HEK293 (cell line): ENCODE results near the gene ADORA2A.

Source experiments
- CTCF ChIA-PET: fragments of 350-600 bp; formaldehyde crosslinking; extraction: SDS; loops from one replicate; lab custom pipeline; 2021; ENCODE audit warnings: antibody characterized with exemption; lab: Yijun Ruan, JAX
- POLR2A ChIA-PET: fragments of 300-600 bp; formaldehyde crosslinking; extraction: SDS; loops from one replicate; lab custom pipeline; 2020; ENCODE audit warnings: antibody characterized with exemption, inconsistent platforms; lab: Yijun Ruan, JAX
- H3K27ac ChIP-seq: fragments of 200-500 bp; sonication (Bioruptor generic); 2 replicates; pipeline ENCODE4 v1.5.1; 2014; ENCODE audit warnings: low read depth, low read length, control low read depth, inconsistent platforms; ENCODE audit errors: extremely low read depth
- H3K36me3 ChIP-seq, 2 experiments: fragments of 200-500 bp in 1 of 2; sonication (Bioruptor generic) in 1 of 2; 1 replicate in 1 of 2; 2 replicates in 1 of 2; pipeline ENCODE4 v1.5.1; 2014 to 2017; ENCODE audit warnings: inconsistent platforms in 2 of 2, low read length in 2 of 2; ENCODE audit not compliant: control insufficient read depth in 2 of 2, insufficient read depth in 1 of 2
- H3K4me1 ChIP-seq: fragments of 200-500 bp; sonication (Bioruptor generic); 2 replicates; pipeline ENCODE4 v1.5.1; 2014; ENCODE audit warnings: mild to moderate bottlenecking, low read length, inconsistent platforms; ENCODE audit not compliant: control insufficient read depth, insufficient read depth
- H3K4me3 ChIP-seq: 2 replicates; pipeline ENCODE4 v1.5.1; 2011; ENCODE audit warnings: low read depth, mild to moderate bottlenecking, control low read depth, low read length, moderate library complexity
- H3K9me3 ChIP-seq: fragments of 200-500 bp; sonication (Bioruptor generic); 2 replicates; pipeline ENCODE4 v1.5.1; 2014; ENCODE audit warnings: low read depth, low read length, inconsistent platforms; ENCODE audit not compliant: control insufficient read depth, insufficient read depth
- EGR2 ChIP-seq: fragments of 450-650 bp; formaldehyde crosslinking; IDR thresholded peaks from 2 replicates; pipeline ENCODE4 v1.5.1; 2016; ENCODE audit warnings: low read depth, missing biosample characterization, missing genetic modification characterization
- GLIS1 ChIP-seq: fragments of 450-650 bp; formaldehyde crosslinking; IDR thresholded peaks from 2 replicates; pipeline ENCODE4 v1.5.1; 2016; ENCODE audit warnings: missing biosample characterization, missing genetic modification characterization
- HOXC10 ChIP-seq: sonication (generic); formaldehyde crosslinking; IDR thresholded peaks from 2 replicates; pipeline ENCODE4 v1.8.1; 2023; ENCODE audit warnings: mild to moderate bottlenecking, missing genetic modification reagents
- PRDM4 ChIP-seq: fragments of 450-650 bp; formaldehyde crosslinking; IDR thresholded peaks from 2 replicates; pipeline ENCODE4 v1.5.1; 2017; ENCODE audit warnings: missing biosample characterization, missing genetic modification characterization
- PRDM6 ChIP-seq: fragments of 450-650 bp; formaldehyde crosslinking; IDR thresholded peaks from 2 replicates; pipeline ENCODE4 v1.5.1; 2017; ENCODE audit warnings: missing biosample characterization, missing genetic modification characterization
- REST ChIP-seq: fragments of 450-650 bp; formaldehyde crosslinking; IDR thresholded peaks from 2 replicates; pipeline ENCODE4 v1.5.1; 2016; ENCODE audit warnings: missing biosample characterization, missing genetic modification characterization
- SCRT1 ChIP-seq: fragments of 450-650 bp; formaldehyde crosslinking; IDR thresholded peaks from 2 replicates; pipeline ENCODE4 v1.5.1; 2016; ENCODE audit warnings: missing biosample characterization, missing genetic modification characterization, borderline replicate concordance
- TRIM28 ChIP-seq: IDR thresholded peaks from 2 replicates; pipeline ENCODE4 v1.6.1; 2011; ENCODE audit warnings: low read length, control low read depth, borderline replicate concordance
- YY2 ChIP-seq: fragments of 450-650 bp; formaldehyde crosslinking; IDR thresholded peaks from 2 replicates; pipeline ENCODE4 v1.5.1; 2016; ENCODE audit warnings: missing biosample characterization, missing genetic modification characterization
- ZBTB8A ChIP-seq: fragments of 450-650 bp; formaldehyde crosslinking; IDR thresholded peaks from 2 replicates; pipeline ENCODE4 v1.5.1; 2016; ENCODE audit warnings: missing biosample characterization, missing genetic modification characterization
- ZEB2 ChIP-seq: fragments of 450-650 bp; formaldehyde crosslinking; IDR thresholded peaks from 2 replicates; pipeline ENCODE4 v1.5.1; 2016; ENCODE audit warnings: missing biosample characterization, missing genetic modification characterization
- ZFHX2 ChIP-seq: fragments of 450-650 bp; formaldehyde crosslinking; conservative IDR thresholded peaks from 2 replicates; pipeline ENCODE4 v1.5.1; 2016; ENCODE audit warnings: missing biosample characterization, missing genetic modification characterization
- ZIC2 ChIP-seq: fragments of 450-650 bp; formaldehyde crosslinking; IDR thresholded peaks from 2 replicates; pipeline ENCODE4 v1.5.1; 2016; ENCODE audit warnings: missing biosample characterization, missing genetic modification characterization
- ZNF132 ChIP-seq: fragments of 450-650 bp; formaldehyde crosslinking; IDR thresholded peaks from 2 replicates; pipeline ENCODE4 v1.5.1; 2017; ENCODE audit warnings: missing biosample characterization, missing genetic modification characterization, borderline replicate concordance
- ZNF24 ChIP-seq: fragments of 450-650 bp; formaldehyde crosslinking; IDR thresholded peaks from 2 replicates; pipeline ENCODE4 v1.5.1; 2016; ENCODE audit warnings: missing biosample characterization, missing genetic modification characterization
- ZNF335 ChIP-seq: fragments of 450-650 bp; formaldehyde crosslinking; conservative IDR thresholded peaks from 2 replicates; pipeline ENCODE4 v1.5.1; 2016; ENCODE audit warnings: missing biosample characterization, missing genetic modification characterization
- ZNF501 ChIP-seq: fragments of 450-650 bp; formaldehyde crosslinking; IDR thresholded peaks from 2 replicates; pipeline ENCODE4 v1.5.1; 2016; ENCODE audit warnings: missing biosample characterization, missing genetic modification characterization
- ZNF529 ChIP-seq: fragments of 450-650 bp; formaldehyde crosslinking; IDR thresholded peaks from 2 replicates; pipeline ENCODE4 v1.5.1; 2017; ENCODE audit warnings: missing genetic modification characterization, missing biosample characterization; ENCODE audit not compliant: insufficient replicate concordance
- ZNF548 ChIP-seq: fragments of 450-650 bp; formaldehyde crosslinking; IDR thresholded peaks from 2 replicates; pipeline ENCODE4 v1.5.1; 2016; ENCODE audit warnings: missing biosample characterization, missing genetic modification characterization
- ZNF558 ChIP-seq: fragments of 450-650 bp; formaldehyde crosslinking; IDR thresholded peaks from 2 replicates; pipeline ENCODE4 v1.5.1; 2016; ENCODE audit warnings: missing biosample characterization, missing genetic modification characterization
- ZNF785 ChIP-seq: fragments of 450-650 bp; formaldehyde crosslinking; IDR thresholded peaks from 2 replicates; pipeline ENCODE4 v1.5.1; 2016; ENCODE audit warnings: missing biosample characterization, missing genetic modification characterization

ADORA2A gene

GRCh38 chr22:24460418-24461089 is 33.2 kb downstream of the ADORA2A start:
- CTCF ChIA-PET, result interaction anchor here (1.1 to 1.2 kb wide), 2 partner anchors 17 to 42 kb away, joined by 3 to 6 read pairs; no protein-coding TSS in a partner anchor
- TF ChIP-seq SCRT1 (tag by site-specific recombination) (no peak), ZBTB8A (tag by site-specific recombination) (no peak), PRDM6 (tag by site-specific recombination) (no peak), ZNF501 (tag by site-specific recombination) (no peak), ZNF785 (tag by site-specific recombination) (no peak), GLIS1 (tag by site-specific recombination) (peak; percentile 44), ZNF24 (tag by site-specific recombination) (no peak), PRDM4 (tag by site-specific recombination) (peak; percentile 61), ZIC2 (tag by site-specific recombination) (peak; percentile 82), ZEB2 (tag by site-specific recombination) (no peak), TRIM28 (no peak), ZNF132 (tag by site-specific recombination) (no peak), EGR2 (tag by site-specific recombination) (no peak)
- TF ChIP-seq, all 188 proteins: peak for 3
- Histone ChIP-seq H3K4me1 (peaks cover 3% of the 10 kb centered on the region; the same call in 1 of the 2 replicates), H3K27ac (no peak overlapping the region), H3K9me3 (no peaks in the 10 kb centered on the region), H3K4me3 (no peak overlapping the region), H3K36me3 (no peaks in the 10 kb centered on the region)
- POLR2A ChIA-PET, result interaction anchor here (0.9 kb wide), 1 partner anchor 9 kb away, joined by 4 read pairs; no protein-coding TSS in a partner anchor

- Histone ChIP-seq H3K27ac (no peak overlapping the region), H3K4me3 (no peak overlapping the region), H3K4me1 (peaks cover 9% of the 10 kb centered on the region), H3K9me3 (no peaks in the 10 kb centered on the region), H3K36me3 (no peaks in the 10 kb centered on the region)
- CTCF ChIA-PET, result interaction anchor here (0.6 kb wide), 1 partner anchor 35 kb away, joined by 4 read pairs; no protein-coding TSS in a partner anchor
- POLR2A ChIA-PET, result no interaction called here
- no peak for TF ChIP-seq ZNF529 (tag by site-specific recombination)
- TF ChIP-seq ZNF548 (tag by site-specific recombination), result peak; percentile 79
Observed at GRCh38 chr22:24463071-24463760, 35.8 kb downstream of the ADORA2A start.

- Histone ChIP-seq H3K27ac (no peak overlapping the region), H3K4me3 (no peak overlapping the region), H3K36me3 (no peaks in the 10 kb centered on the region), H3K9me3 (no peaks in the 10 kb centered on the region), H3K4me1 (peaks cover 6% of the 10 kb centered on the region)
- CTCF ChIA-PET, result interaction anchor here (0.9 kb wide), 1 partner anchor 43 kb away, joined by 6 read pairs; no protein-coding TSS in a partner anchor
- POLR2A ChIA-PET, result interaction anchor here (0.5 to 1.3 kb wide), 4 partner anchors 18 to 90 kb away, joined by 3 to 4 read pairs (median 4); partner anchors contain the start of gene SNRPD3
- TF ChIP-seq REST (tag by site-specific recombination) (no peak), ZFHX2 (tag by site-specific recombination) (peak; percentile 39; the same call in 1 of the 2 replicates), HOXC10 (CRISPR knock-in tag) (no peak), ZNF558 (no peak), ZNF335 (tag by site-specific recombination) (peak; percentile 44; the same call in 1 of the 2 replicates), YY2 (tag by site-specific recombination) (peak; percentile 47; the same call in 1 of the 2 replicates)
- TF ChIP-seq, all 188 proteins: peak for 3
Observed at GRCh38 chr22:24465566-24465965, 38.2 kb downstream of the ADORA2A start.
